PFSK-1 (cell line): Measurements from ENCODE around the gene FAM241A.

ENCODE experiments used
- POLR2AphosphoS5 ChIP-seq: IDR thresholded peaks from 2 replicates; pipeline ENCODE4 v1.6.1; 2012; ENCODE audit warnings: low read depth, mild to moderate bottlenecking, control low read depth, low read length, moderate library complexity
- SIN3A ChIP-seq: IDR thresholded peaks from 2 replicates; pipeline ENCODE4 v1.6.1; 2012; ENCODE audit warnings: mild to moderate bottlenecking, low read length, moderate library complexity, borderline replicate concordance; ENCODE audit not compliant: insufficient read depth

- TF ChIP-seq SIN3A (no peak), POLR2AphosphoS5 (no peak)
These were observed 518 bp upstream of the FAM241A start for GRCh38 chr4:112144546-112145325.
